Tibial artery (tissue), 4 donors: Measurements from ENCODE around the gene TRPC4AP.
A peak's percentile ranks its signal among the peaks of the same experiment; 100 is the strongest.

Experiments used
- DNase-seq, 2 donors: peaks; one replicate each; pipeline ENCODE4 v3.0.0-alpha.2; 2019
- H3K27ac ChIP-seq, 2 donors: fragments of 200-600 bp; sonication (generic) in 1 of 2; 1 replicate in 1 of 2; 2 replicates in 1 of 2; pipeline ENCODE4 v1.5.1; 2018 to 2019; ENCODE audit warnings: mild to moderate bottlenecking in 1 of 2
- H3K27me3 ChIP-seq, 2 donors: fragments of 200-600 bp; sonication (generic) in 1 of 2; one replicate each; pipeline versions ENCODE4 v1.5.1 to v1.6.0; 2016 to 2019
- H3K36me3 ChIP-seq, 3 donors: fragments of 200-600 bp; sonication (generic) in 2 of 3; one replicate each; pipeline ENCODE4 v1.5.1; 2016 to 2019; ENCODE audit warnings: mild to moderate bottlenecking in 2 of 3
- H3K4me1 ChIP-seq, 4 donors: fragments of 200-600 bp; sonication (generic) in 2 of 4; 1 replicate in 3 of 4; 2 replicates in 1 of 4; pipeline ENCODE4 v1.5.1; 2016 to 2019
- H3K4me3 ChIP-seq, 2 donors: fragments of 200-600 bp; sonication (generic) in 1 of 2; 1 replicate in 1 of 2; 2 replicates in 1 of 2; pipeline ENCODE4 v1.5.1; 2018 to 2019; ENCODE audit warnings: mild to moderate bottlenecking in 2 of 2
- H3K9me3 ChIP-seq, 3 donors: fragments of 200-600 bp; sonication (generic) in 1 of 3; one replicate each; pipeline ENCODE4 v1.5.1; 2016 to 2019
- intact Hi-C: fragments of 100-400 bp; cut with DNase I; formaldehyde crosslinking; loops from one replicate; pipeline ENCODE4 v1.15.0; 2023; ENCODE audit warnings: low total_unique reads
- TF ChIP-seq, protein P1 (sequence below), 2 experiments: fragments of 200-600 bp in 1 of 2; fragments of 450-650 bp in 1 of 2; IDR thresholded peaks; one replicate each; pipeline ENCODE4 v1.5.1; 2017 to 2019; ENCODE audit warnings: antibody characterized with exemption in 2 of 2, mild to moderate bottlenecking in 1 of 2, moderate library complexity in 1 of 2

Gene TRPC4AP

DNA sequence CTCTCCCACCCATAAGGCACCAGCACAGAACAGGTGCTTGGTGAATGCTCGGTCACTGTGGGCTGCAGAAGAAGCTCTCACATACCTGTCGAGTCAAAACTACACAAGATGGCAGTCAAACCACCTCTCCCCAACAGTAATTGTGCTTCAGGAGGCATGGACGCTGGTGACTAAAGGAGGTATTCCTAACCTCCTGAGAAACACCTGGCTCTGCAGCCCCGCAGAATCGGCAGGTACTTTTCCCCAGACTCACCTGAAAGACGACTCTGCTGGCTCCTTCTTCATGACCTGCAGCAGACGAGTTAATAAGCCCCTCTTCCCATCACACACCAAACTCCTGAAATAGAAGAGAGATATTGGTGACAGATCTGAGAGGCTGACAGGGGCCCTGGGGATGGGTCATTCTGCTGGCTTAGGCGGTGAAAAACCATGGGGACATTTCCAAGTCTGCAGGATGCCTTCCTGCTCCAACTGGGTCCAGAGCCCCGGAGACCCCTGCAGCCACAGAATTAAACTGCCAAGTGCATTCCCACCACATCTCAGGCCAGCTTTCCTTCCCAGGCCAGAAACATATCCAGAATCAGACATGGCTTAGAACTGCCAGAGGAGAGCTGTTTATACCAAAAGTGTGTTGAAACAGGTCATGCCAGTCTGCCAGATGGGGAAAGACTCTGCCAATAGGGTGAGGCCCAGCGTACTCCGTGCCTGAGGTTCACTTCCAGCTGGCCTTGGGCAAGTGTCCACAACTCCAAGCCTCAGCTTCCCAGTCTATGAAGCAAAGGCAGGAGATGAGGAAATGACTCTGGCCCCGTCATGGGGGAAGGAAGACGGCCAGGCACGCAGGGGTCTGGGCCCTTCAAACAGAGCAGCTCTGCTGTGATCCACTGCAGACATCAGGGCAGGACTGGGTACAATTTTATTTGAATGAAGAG, 83.9 kb downstream of the TRPC4AP start:
- peaks cover 0 to 5% (median 0%) of the 10 kb centered on the region in 4 donors for H3K4me1 ChIP-seq
- peak; percentile 70 to 85 for DNase-seq
- intact Hi-C loops = no loop called here
- H3K36me3 ChIP-seq = peaks cover 91 to 100% (median 99%) of the 10 kb centered on the region in 3 donors
- H3K27me3 ChIP-seq = no peaks in the 10 kb centered on the region
- H3K4me3 ChIP-seq = no peak overlapping the region
- H3K27ac ChIP-seq = no peak overlapping the region
- no peaks in the 10 kb centered on the region for H3K9me3 ChIP-seq
- TF ChIP-seq, protein P1, sequence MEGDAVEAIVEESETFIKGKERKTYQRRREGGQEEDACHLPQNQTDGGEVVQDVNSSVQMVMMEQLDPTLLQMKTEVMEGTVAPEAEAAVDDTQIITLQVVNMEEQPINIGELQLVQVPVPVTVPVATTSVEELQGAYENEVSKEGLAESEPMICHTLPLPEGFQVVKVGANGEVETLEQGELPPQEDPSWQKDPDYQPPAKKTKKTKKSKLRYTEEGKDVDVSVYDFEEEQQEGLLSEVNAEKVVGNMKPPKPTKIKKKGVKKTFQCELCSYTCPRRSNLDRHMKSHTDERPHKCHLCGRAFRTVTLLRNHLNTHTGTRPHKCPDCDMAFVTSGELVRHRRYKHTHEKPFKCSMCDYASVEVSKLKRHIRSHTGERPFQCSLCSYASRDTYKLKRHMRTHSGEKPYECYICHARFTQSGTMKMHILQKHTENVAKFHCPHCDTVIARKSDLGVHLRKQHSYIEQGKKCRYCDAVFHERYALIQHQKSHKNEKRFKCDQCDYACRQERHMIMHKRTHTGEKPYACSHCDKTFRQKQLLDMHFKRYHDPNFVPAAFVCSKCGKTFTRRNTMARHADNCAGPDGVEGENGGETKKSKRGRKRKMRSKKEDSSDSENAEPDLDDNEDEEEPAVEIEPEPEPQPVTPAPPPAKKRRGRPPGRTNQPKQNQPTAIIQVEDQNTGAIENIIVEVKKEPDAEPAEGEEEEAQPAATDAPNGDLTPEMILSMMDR (IDR thresholded peaks at IDR 0.05) = no peak

GRCh38 chr20:35007891-35008290, 84.7 kb downstream of the TRPC4AP start:
- no peak overlapping the region for H3K4me3 ChIP-seq
- H3K27ac ChIP-seq = no peak overlapping the region
- H3K9me3 ChIP-seq = no peaks in the 10 kb centered on the region
- H3K4me1 ChIP-seq = peaks cover 0 to 5% (median 0%) of the 10 kb centered on the region in 4 donors
- TF ChIP-seq, protein P1 (IDR thresholded peaks at IDR 0.05) = no peak
- no peaks in the 10 kb centered on the region for H3K27me3 ChIP-seq
- DNase-seq = peak in 1 of 2 donors; percentile 12
- intact Hi-C loops = no loop called here
- peaks cover 93 to 100% (median 99%) of the 10 kb centered on the region in 3 donors for H3K36me3 ChIP-seq

DNA sequence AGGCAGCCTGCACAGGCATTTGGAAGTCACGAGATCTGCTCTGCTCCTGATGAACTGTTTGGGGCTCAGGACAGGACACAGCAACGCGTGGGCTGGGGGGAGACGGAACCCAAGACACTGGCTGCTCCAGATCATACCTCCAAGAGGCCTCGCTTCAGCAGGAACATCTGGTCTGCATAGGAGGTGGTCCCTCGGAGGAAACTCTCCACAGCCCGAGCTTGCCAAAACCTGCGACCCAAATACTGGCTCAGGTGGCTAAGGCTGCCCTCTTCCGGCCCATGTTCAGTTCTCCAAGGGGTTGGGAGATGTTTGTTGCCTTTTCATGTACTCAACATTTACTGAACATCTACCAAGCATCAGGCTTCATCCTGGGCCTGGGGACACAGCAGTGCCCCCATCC, 85.2 kb downstream of the TRPC4AP start:
- intact Hi-C loops = no loop called here
- no peak for DNase-seq
- Histone ChIP-seq H3K4me3 (no peak overlapping the region), H3K27me3 (no peaks in the 10 kb centered on the region), H3K36me3 (peaks cover 93 to 100% (median 99%) of the 10 kb centered on the region in 3 donors), H3K9me3 (no peaks in the 10 kb centered on the region), H3K27ac (no peak overlapping the region), H3K4me1 (peaks cover 0 to 5% (median 0%) of the 10 kb centered on the region in 4 donors)
- TF ChIP-seq, protein P1 (IDR thresholded peaks at IDR 0.05) = no peak

GRCh38 chr20:35006531-35006971, 86.1 kb downstream of the TRPC4AP start:
- H3K27me3 ChIP-seq = no peaks in the 10 kb centered on the region
- peak; percentile 15 to 34 for DNase-seq
- TF ChIP-seq, protein P1 (IDR thresholded peaks at IDR 0.05) = no peak
- no peak overlapping the region for H3K4me3 ChIP-seq
- H3K4me1 ChIP-seq = peaks cover 0 to 5% (median 0%) of the 10 kb centered on the region in 4 donors
- intact Hi-C loops = no loop called here
- no peak overlapping the region for H3K27ac ChIP-seq
- H3K36me3 ChIP-seq = peaks cover 87 to 100% (median 100%) of the 10 kb centered on the region in 3 donors
- no peaks in the 10 kb centered on the region for H3K9me3 ChIP-seq

- DNase-seq = peak in 1 of 2 donors; percentile 33
- Histone ChIP-seq H3K9me3 (no peaks in the 10 kb centered on the region), H3K4me1 (peaks cover 0 to 5% (median 0%) of the 10 kb centered on the region in 4 donors), H3K36me3 (peaks cover 87 to 100% (median 100%) of the 10 kb centered on the region in 3 donors), H3K4me3 (no peak overlapping the region), H3K27ac (no peak overlapping the region), H3K27me3 (no peaks in the 10 kb centered on the region)
- TF ChIP-seq, protein P1 (IDR thresholded peaks at IDR 0.05) = no peak
- intact Hi-C loops = no loop called here
These were observed 86.6 kb downstream of the TRPC4AP start for GRCh38 chr20:35006009-35006408.
